K562 (cell line): Measurements from ENCODE around the gene SNAP23. TPM values are rescaled to one million over a fixed set of nuclear protein-coding genes. Genes with fewer than 3 reads are reported as not detected.

Experiments used
- ATAC-seq: fragments of 200-7000 bp; cut with Tn5 transposase; 3 replicates; pipeline ENCODE4 v1.9.1; 2020; ENCODE audit warnings: moderate library complexity
- BruUV-seq: library from RNA; stranded (reverse); fragments of 400-500 nt; replicated peaks from 2 replicates; lab custom pipeline; 2021; lab: Mats Ljungman, UMichigan
- CTCF ChIA-PET: fragments of 300-600 bp; formaldehyde crosslinking; extraction: SDS; loops from one replicate; lab custom pipeline; 2021; ENCODE audit warnings: low intra/inter-chr PET ratio; lab: Yijun Ruan, JAX
- POLR2A ChIA-PET: fragments of 300-600, 350-650 bp; sonication (Branson Sonifier 250); formaldehyde crosslinking; extraction: SDS; loops from one replicate; lab custom pipeline; 2021; ENCODE audit warnings: antibody characterized with exemption, inconsistent platforms; lab: Yijun Ruan, JAX
- DNase-seq, 4 experiments: peaks; one replicate each; pipeline versions ENCODE4 v3.0.0 to v3.0.0-alpha.2; 2011 to 2018; ENCODE audit warnings: low spot score in 3 of 4, mixed read lengths in 3 of 4; ENCODE audit errors: extremely low read depth in 1 of 4
- FAIRE-seq: peaks from 2 replicates; lab custom pipeline; 2011; peaks lifted over from hg19 to GRCh38; lab: Jason Lieb, UNC
- H2AFZ ChIP-seq: 2 replicates; pipeline ENCODE4 v1.6.0; 2011; ENCODE audit warnings: low read depth, low read length, control low read depth, inconsistent platforms
- H3K27ac ChIP-seq: fragments of 200-600 bp; 3 replicates; pipeline ENCODE4 v1.8.0; 2011; ENCODE audit warnings: low read depth, mild to moderate bottlenecking, control low read depth, inconsistent platforms, low read length, moderate library complexity, mixed read lengths; ENCODE audit errors: extremely low read depth
- H3K27me3 ChIP-seq, 2 experiments: fragments of 300-600 bp in 1 of 2; 2 replicates in 1 of 2; 3 replicates in 1 of 2; pipeline versions ENCODE4 v1.6.0 to v1.8.0; 2011; ENCODE audit warnings: inconsistent platforms in 2 of 2, low read length in 2 of 2, mild to moderate bottlenecking in 1 of 2, mixed read lengths in 1 of 2, moderate library complexity in 1 of 2; ENCODE audit not compliant: control insufficient read depth in 2 of 2, insufficient read depth in 2 of 2
- H3K36me3 ChIP-seq: fragments of 300-600 bp; 3 replicates; pipeline ENCODE4 v1.8.0; 2011; ENCODE audit warnings: mild to moderate bottlenecking, low read length, inconsistent platforms; ENCODE audit not compliant: control insufficient read depth, insufficient read depth
- H3K4me1 ChIP-seq, 2 experiments: fragments of 200-600 bp in 1 of 2; replicated peaks in 1 of 2; 2 replicates in 1 of 2; 3 replicates in 1 of 2; pipeline versions ENCODE4 v1.5.1 to v1.8.0; 2011; ENCODE audit warnings: inconsistent platforms in 2 of 2, low read length in 2 of 2, mild to moderate bottlenecking in 1 of 2, mixed read lengths in 1 of 2, moderate library complexity in 1 of 2; ENCODE audit not compliant: control insufficient read depth in 2 of 2, insufficient read depth in 2 of 2
- H3K4me2 ChIP-seq: 2 replicates; pipeline ENCODE4 v1.6.1; 2011; ENCODE audit warnings: low read length, control low read depth, inconsistent platforms, mixed read lengths; ENCODE audit not compliant: insufficient read depth
- H3K4me3 ChIP-seq: fragments of 200-600 bp; sonication (generic), shearing (Covaris generic); 2 replicates; pipeline ENCODE4 v1.5.1; 2016; ENCODE audit warnings: control low read depth, inconsistent platforms
- H3K79me2 ChIP-seq: fragments of 200-600 bp; 3 replicates; pipeline ENCODE4 v1.8.0; 2011; ENCODE audit warnings: low read length, inconsistent platforms; ENCODE audit not compliant: control insufficient read depth, insufficient read depth
- H3K9ac ChIP-seq, 2 experiments: 2 replicates each; pipeline versions ENCODE4 v1.6.0 to v1.6.1; 2011; ENCODE audit warnings: low read depth in 2 of 2, low read length in 2 of 2, control low read depth in 1 of 2, inconsistent platforms in 1 of 2, mild to moderate bottlenecking in 1 of 2, mixed read lengths in 1 of 2; ENCODE audit not compliant: insufficient read depth in 1 of 2
- H3K9me1 ChIP-seq: one replicate; pipeline ENCODE4 v1.6.0; 2011; ENCODE audit warnings: inconsistent platforms, mild to moderate bottlenecking, low read length, moderate library complexity; ENCODE audit not compliant: control insufficient read depth, insufficient read depth
- H3K9me3 ChIP-seq: replicated peaks from 2 replicates; pipeline ENCODE4 v1.5.1; 2011; ENCODE audit warnings: low read depth, low read length, inconsistent platforms; ENCODE audit not compliant: control insufficient read depth, insufficient read depth
- H4K20me1 ChIP-seq: replicated peaks from 2 replicates; pipeline ENCODE4 v1.6.1; 2011; ENCODE audit warnings: low read length, inconsistent platforms, mixed read lengths; ENCODE audit not compliant: control insufficient read depth, insufficient read depth
- CBX3 ChIP-seq, 2 experiments: IDR thresholded peaks; 1 replicate in 1 of 2; 2 replicates in 1 of 2; pipeline ENCODE4 v1.6.1; 2012; ENCODE audit warnings: inconsistent platforms in 2 of 2, low read length in 2 of 2, borderline replicate concordance in 1 of 2, control low read depth in 1 of 2
- HNRNPUL1 ChIP-seq: fragments of 200-400 bp; formaldehyde crosslinking; IDR thresholded peaks from 2 replicates; pipeline ENCODE4 v1.6.1; 2017; ENCODE audit warnings: low read length
- ZNF764 ChIP-seq: fragments of 250-450 bp; sonication (Bioruptor Pico); IDR thresholded peaks from 2 replicates; pipeline ENCODE4 v1.4.0; 2020; ENCODE audit warnings: low read depth, mild to moderate bottlenecking, moderate library complexity
- WGBS: fragments of 100-300 bp; shearing (Covaris generic); methylation state at CpG from one replicate; pipeline ENCODE4 v1.1.6; 2016; ENCODE audit warnings: low coverage, mixed read lengths; ENCODE audit not compliant: insufficient coverage; ENCODE audit errors: missing lambda C conversion rate; 5-methylcytosine and 5-hydroxymethylcytosine counted together
- in situ Hi-C: fragments of 300-500 bp; cut with MboI; formaldehyde crosslinking; loops from 4 replicates; pipeline ENCODE4 v1.15.0; 2018; ENCODE audit warnings: inconsistent platforms, mixed read lengths
- intact Hi-C: fragments of 100-400 bp; cut with micrococcal nuclease; formaldehyde crosslinking; loops from 2 replicates; pipeline ENCODE4 v1.14.2; 2022
- polyA plus RNA-seq, 8 experiments: library from polyadenylated mRNA; depleted of rRNA in 4 of 8; stranded (reverse) in 5 of 8; unstranded in 3 of 8; fragments of >200 nt; fragmentation: Nextera tagmentation in 2 of 8; fragmentation: Illumina TruSeq in 1 of 8; extraction: Ambion mirVana in 2 of 8; extraction: Trizol in 1 of 8; gene quantifications; 2 replicates each; pipeline versions ENCODE4 v1.2.1 to v1.2.3, GENCODE V29; 2011 to 2014; ENCODE audit warnings: inconsistent platforms in 1 of 8, missing spikeins in 1 of 8
- total RNA-seq, 7 experiments: library from RNA; depleted of rRNA in 6 of 7; stranded (reverse); fragments of >200 nt in 6 of 7; fragmentation: Illumina TruSeq in 2 of 7; extraction: Trizol in 2 of 7; gene quantifications; 2 replicates each; pipeline versions ENCODE4 v1.2.1 to v1.2.3, GENCODE V29; 2011 to 2021; ENCODE audit warnings: low replicate concordance in 1 of 7
- TF ChIP-seq, protein P1 (sequence below): fragments of 450-650 bp; IDR thresholded peaks from 2 replicates; pipeline ENCODE4 v1.6.1; 2017; ENCODE audit warnings: antibody characterized with exemption
- TF ChIP-seq, protein P2 (sequence below): fragments of 450-650 bp; IDR thresholded peaks from 2 replicates; pipeline ENCODE4 v1.6.1; 2018; ENCODE audit not compliant: partially characterized antibody

The SNAP23 gene
- total and polyA plus RNA-seq, 9 of the 15 experiments (the other 6 are each of a cell fraction or from before 2014, with no cell fraction given): 78.9 to 168 (median 117) TPM

DNA sequence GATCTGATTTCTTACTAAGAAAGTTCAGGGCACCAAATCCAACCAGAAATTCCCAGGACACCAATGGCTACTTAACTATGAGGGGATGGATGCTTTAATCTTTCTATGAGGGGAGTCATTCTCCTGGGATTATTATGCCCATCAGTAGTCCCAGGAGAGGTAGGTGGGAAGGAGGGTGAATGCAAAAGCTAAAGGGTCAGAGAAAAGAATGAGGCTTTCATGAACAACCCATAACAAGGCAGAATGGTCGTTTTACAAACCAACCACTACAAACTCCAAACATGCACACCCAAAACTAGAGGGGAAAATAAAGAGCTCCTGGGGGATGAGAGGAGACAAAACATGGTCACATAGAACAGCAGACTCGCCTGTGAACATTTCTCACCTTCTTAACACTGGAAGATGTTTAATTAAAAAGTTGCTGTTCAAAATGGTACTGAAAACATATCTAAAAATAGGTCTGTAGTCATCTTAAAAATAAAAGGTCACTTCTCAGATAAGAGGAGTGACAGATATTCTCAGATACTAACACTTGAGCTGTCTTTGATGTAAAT lies 83.6 kb downstream of the SNAP23 start:
- H3K4me2 ChIP-seq: no peak overlapping the region
- no peak overlapping the region for H3K27ac ChIP-seq
- no peaks in the 10 kb centered on the region for H3K9me1 ChIP-seq
- 41% methylated on average over 2 of the region's 2 CpGs for WGBS
- H3K9ac ChIP-seq: no peak overlapping the region
- peaks cover 5% of the 10 kb centered on the region; the same call in 1 of the 2 replicates for H4K20me1 ChIP-seq
- peaks cover 27 to 43% of the 10 kb centered on the region in 2 experiments for H3K4me1 ChIP-seq
- DNase-seq: no peak
- FAIRE-seq: no peak
- in situ Hi-C loops (no loop called here), intact Hi-C loops (no loop called here)
- H3K36me3 ChIP-seq: no peaks in the 10 kb centered on the region
- no TSS peak for BruUV-seq
- H3K79me2 ChIP-seq: peaks cover 17% of the 10 kb centered on the region; the same call in 2 of the 3 replicates
- CTCF ChIA-PET: no interaction called here
- H3K9me3 ChIP-seq: no peaks in the 10 kb centered on the region
- no peak for ATAC-seq
- H2AFZ ChIP-seq: no peak overlapping the region
- POLR2A ChIA-PET: interaction anchor here (1.2 kb wide), 1 partner anchor 9 kb away, joined by 3 read pairs; no protein-coding TSS in a partner anchor
- H3K4me3 ChIP-seq: no peak overlapping the region
- no peaks in the 10 kb centered on the region for H3K27me3 ChIP-seq
- TF ChIP-seq ZNF764 (CRISPR knock-in tag): no peak
- TF ChIP-seq, protein P1, sequence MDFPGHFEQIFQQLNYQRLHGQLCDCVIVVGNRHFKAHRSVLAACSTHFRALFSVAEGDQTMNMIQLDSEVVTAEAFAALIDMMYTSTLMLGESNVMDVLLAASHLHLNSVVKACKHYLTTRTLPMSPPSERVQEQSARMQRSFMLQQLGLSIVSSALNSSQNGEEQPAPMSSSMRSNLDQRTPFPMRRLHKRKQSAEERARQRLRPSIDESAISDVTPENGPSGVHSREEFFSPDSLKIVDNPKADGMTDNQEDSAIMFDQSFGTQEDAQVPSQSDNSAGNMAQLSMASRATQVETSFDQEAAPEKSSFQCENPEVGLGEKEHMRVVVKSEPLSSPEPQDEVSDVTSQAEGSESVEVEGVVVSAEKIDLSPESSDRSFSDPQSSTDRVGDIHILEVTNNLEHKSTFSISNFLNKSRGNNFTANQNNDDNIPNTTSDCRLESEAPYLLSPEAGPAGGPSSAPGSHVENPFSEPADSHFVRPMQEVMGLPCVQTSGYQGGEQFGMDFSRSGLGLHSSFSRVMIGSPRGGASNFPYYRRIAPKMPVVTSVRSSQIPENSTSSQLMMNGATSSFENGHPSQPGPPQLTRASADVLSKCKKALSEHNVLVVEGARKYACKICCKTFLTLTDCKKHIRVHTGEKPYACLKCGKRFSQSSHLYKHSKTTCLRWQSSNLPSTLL: no peak
- TF ChIP-seq CBX3 (IDR thresholded peaks at IDR 0.05; ENCODE audit: borderline replicate concordance in 1 of 2, low read length in 2 of 2): peak in 1 of 2 experiments; percentile 72; a peak in 1 of 3 replicates
- TF ChIP-seq, protein P2, sequence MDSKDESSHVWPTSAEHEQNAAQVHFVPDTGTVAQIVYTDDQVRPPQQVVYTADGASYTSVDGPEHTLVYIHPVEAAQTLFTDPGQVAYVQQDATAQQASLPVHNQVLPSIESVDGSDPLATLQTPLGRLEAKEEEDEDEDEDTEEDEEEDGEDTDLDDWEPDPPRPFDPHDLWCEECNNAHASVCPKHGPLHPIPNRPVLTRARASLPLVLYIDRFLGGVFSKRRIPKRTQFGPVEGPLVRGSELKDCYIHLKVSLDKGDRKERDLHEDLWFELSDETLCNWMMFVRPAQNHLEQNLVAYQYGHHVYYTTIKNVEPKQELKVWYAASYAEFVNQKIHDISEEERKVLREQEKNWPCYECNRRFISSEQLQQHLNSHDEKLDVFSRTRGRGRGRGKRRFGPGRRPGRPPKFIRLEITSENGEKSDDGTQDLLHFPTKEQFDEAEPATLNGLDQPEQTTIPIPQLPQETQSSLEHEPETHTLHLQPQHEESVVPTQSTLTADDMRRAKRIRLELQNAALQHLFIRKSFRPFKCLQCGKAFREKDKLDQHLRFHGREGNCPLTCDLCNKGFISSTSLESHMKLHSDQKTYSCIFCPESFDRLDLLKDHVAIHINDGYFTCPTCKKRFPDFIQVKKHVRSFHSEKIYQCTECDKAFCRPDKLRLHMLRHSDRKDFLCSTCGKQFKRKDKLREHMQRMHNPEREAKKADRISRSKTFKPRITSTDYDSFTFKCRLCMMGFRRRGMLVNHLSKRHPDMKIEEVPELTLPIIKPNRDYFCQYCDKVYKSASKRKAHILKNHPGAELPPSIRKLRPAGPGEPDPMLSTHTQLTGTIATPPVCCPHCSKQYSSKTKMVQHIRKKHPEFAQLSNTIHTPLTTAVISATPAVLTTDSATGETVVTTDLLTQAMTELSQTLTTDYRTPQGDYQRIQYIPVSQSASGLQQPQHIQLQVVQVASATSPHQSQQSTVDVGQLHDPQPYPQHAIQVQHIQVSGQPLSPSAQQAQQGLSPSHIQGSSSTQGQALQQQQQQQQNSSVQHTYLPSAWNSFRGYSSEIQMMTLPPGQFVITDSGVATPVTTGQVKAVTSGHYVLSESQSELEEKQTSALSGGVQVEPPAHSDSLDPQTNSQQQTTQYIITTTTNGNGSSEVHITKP: peak; percentile 67
- TF ChIP-seq HNRNPUL1: no peak
